Measurements from ENCODE around the gene HPCAL1.

Gene HPCAL1

GRCh38 chr2:10338270-10339188 lies 35.8 kb downstream of the HPCAL1 start:
- no peak for DNase-seq

GRCh38 chr2:10339647-10340592 lies 37.2 kb downstream of the HPCAL1 start:
- no peak for DNase-seq

GRCh38 chr2:10340593-10340975 lies 37.9 kb downstream of the HPCAL1 start:
- no peak for DNase-seq

DNA sequence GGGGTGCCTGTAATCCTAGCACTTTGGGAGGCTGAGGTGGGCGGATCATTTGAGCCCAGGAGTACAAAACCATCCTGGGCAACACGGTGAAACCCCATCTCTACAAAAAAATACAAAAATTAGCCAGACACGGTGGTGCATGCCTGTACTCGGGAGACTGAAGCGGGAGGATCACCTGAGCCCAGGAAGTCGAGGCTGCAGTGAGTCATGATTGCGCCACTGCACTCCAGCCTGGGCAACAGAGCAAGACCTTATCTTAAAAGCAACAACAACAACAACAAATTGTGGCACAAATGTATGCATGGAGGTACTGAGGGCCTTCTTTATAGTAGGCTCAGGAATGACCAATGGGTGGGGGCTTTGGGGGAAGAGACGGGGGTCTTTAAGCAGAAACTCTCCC lies 38.5 kb downstream of the HPCAL1 start:
- DNase-seq, result no peak

GRCh38 chr2:10342245-10342951 lies 39.7 kb downstream of the HPCAL1 start:
- no peak for DNase-seq

DNA sequence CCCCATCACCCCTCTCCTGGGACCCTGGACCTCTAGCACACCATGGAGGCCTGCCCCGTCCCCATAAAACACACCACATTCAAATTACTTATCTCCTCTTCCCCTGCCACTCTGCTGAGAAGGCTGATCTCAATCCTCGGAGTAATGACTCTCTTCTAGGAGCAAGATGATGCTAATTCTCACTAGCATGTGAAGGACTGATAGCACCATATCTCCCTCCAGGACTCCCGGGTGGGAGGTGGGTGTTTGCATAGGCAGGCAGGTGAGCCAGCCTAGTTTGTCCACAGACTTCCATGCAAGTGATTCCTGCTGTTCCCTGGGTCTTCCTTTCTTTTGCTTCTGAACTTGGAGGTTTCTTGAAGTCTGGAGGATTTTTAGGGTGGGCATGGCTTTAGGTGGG lies 40.5 kb downstream of the HPCAL1 start:
- no peak for DNase-seq

DNA sequence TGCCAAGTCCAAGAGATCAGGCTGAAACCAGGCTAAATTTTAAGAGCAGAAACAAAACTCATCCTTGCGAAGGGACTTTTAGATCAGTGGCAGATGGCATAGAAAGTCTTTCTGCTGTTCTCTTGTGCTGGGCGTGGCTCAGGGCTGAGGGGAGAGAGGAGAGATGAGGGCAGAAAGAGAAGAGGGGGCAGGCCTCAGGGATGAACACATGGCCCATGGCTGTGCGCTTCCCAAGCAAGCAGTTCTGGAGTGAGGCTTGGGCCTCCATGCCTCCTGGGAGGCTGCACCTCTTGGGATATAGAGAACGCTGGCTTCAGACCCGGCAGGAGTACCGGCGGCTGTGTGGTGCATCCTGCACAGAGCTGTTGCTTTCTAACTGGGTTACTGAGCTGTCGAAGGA lies 41.0 kb downstream of the HPCAL1 start:
- no peak for DNase-seq

DNA sequence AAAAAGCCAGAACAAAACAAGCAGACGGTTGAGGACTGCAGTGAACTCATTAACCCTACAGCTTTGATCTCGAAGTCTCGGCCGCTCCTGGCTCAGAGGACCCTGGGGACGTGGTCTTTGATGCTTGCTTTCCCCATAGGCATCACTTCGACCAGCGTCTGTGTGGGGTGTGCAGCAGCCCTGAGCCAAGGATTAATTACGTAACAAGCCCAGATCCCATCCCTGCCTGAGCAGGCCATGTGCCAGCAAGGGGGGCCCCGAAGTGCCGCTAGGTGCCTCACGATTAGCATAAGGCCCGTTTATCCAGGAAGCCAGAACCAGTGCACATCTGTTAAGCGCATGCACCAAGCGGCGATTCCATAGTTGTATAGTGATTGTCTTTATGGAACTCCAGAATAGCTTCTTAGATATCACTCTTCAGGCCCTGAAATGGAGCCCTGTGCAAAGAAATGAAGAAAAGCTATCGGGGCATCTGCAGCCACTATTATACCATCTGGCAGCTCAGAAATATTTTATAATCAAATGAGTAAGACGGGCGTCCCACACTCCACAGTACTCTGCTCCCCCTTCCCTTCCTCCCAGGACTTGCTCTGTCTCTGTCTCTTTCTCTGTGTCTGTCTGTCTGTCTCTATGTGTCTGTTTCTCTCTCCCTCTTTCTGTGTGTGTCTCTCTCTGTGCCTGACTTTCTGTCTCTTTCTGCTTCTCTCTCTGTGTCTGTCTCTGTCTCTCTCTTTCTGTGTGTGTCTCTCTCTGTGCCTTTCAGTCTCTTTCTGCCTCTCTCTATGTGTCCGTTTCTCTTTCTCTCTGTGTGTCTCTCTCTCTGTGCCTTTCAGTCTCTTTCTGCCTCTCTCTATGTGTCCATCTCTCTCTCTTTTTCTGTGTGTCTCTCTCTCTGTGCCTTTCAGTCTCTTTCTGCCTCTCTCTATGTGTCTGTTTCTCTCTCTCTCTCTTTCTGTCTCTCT lies 41.7 kb downstream of the HPCAL1 start:
- DNase-seq, result no peak

GRCh38 chr2:10345126-10345525 lies 42.4 kb downstream of the HPCAL1 start:
- DNase-seq, result no peak

GRCh38 chr2:10345813-10346212 lies 43.1 kb downstream of the HPCAL1 start:
- no peak for DNase-seq

DNA sequence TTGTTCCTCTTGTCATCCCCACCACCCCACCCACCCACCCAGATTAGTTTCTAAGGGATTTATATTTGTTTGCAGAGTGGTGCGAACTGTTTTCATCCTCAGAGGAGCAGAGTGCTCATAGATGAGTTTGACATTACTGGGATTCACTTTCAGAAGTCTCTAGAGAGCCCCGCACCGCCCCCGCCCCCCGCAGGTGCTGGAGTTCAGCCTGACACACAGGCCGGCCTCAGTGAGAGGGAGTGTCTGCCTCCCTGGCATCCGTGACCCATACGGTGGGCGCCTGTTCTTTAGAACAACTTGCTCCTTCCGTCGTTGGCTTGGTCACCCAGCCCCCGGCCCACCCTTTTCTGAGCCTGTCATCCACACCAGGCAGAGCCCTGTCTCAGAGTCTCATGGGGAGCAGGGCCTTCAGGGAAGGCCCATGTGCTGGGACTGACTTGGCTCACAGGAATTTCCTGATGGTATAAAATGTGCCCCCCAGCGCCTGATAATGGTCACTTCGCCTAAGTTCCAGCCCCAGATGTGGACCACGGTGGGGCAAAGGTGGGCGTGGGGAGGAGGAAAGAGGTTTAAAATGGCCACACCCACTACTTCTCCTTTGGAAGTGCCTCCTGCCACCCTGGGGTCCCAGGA lies 44.3 kb downstream of the HPCAL1 start:
- DNase-seq, result no peak

- DNase-seq, result no peak
Observed at GRCh38 chr2:10347562-10347948, 44.9 kb downstream of the HPCAL1 start.

- no peak for DNase-seq
Observed at GRCh38 chr2:10348891-10349290, 46.2 kb downstream of the HPCAL1 start.

DNA sequence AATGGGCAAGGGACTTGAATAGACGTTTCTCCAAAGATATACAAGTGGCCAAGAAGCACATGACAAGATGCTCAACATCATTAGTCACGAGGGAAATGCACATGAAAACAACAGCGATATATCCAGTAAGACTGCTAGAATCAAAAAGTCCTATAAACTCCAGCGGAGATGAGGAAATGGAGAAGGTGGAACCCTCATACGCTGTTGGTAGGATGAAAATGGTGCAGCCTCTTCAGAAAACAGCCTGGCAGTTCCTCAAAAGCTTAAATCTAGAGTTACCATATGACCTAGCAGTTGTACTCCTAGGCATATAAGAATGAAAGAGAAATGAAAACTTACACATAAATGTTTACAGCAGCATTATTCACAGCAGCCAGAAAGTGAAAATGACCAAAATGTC lies 48.1 kb downstream of the HPCAL1 start:
- no peak for DNase-seq

DNA sequence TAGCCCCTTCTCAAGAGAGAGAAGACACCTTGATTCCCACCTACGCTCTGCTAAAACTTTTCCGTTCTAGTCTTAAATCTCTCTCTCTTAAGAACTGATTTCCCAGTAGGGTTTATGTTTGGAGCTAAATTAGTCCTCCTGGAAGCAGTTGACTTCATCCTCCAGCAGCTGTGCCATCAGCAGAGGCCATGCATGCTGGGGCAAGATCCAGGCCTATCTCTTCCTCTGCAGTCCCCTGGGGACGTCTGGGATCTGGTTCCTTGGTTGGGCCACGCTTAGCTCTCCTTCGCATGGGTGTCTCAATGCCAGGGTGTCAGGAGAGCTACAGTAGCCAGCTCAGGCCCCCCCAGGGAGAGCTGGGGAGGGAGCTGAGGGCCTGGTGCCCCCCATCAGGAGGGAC lies 49.7 kb downstream of the HPCAL1 start:
- no peak for DNase-seq

DNA sequence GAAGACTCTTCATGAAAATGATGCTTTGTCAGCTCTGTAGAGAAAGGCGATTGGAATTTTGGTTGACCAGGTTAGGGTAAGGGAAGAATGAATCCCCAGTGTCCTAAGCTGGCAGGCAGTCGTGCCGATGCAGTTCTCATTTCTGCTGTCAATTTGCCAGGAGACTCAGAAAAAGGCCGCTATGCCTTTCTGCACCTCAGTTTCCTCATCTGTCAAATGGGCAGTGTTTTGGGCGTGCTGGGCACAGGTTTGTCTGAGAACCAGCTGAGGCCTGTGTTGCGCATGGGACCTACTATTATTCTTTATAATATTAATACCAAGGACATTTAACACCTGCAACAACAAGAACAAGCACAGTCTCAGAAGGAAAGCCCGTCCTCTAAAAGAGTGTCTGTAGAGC lies 50.3 kb downstream of the HPCAL1 start:
- DNase-seq, result no peak

DNA sequence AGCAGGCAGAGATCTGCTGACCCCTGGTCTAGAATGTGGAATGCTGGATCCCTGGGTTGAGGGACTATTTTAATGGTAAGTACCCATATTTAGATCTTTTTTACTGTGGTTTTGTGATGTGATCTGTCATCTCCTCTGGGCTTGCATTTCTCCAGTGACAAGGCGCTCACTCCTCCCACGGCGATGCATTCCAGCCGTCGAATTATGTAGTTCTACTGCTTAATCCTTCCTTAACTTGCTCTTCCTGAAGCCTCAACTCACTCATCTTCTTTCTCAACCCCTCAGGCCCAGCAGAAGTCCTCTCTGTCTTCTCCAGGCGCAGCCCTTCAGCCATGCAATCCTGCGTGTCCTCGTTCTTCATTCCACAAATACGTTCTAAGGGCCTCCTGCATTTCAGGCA lies 51.2 kb downstream of the HPCAL1 start:
- DNase-seq, result no peak

GRCh38 chr2:10354399-10354798 lies 51.7 kb downstream of the HPCAL1 start:
- DNase-seq, result no peak

GRCh38 chr2:10355471-10356438 lies 53.1 kb downstream of the HPCAL1 start:
- DNase-seq, result peak; percentile 91

GRCh38 chr2:10356439-10356811 lies 53.7 kb downstream of the HPCAL1 start:
- DNase-seq, result peak; percentile 19

Measured in NCI-H345 (cell line).